Loucy (cell line): Measurements from ENCODE around the gene TTC23.

Experiments used
- CTCF ChIP-seq: fragments of 200-600 bp; sonication (generic); conservative IDR thresholded peaks from 2 replicates; pipeline ENCODE4 v1.5.1; 2014; ENCODE audit warnings: mild to moderate bottlenecking, antibody characterized with exemption, low read length
- EZH2phosphoT487 ChIP-seq: fragments of 200-600 bp; IDR thresholded peaks from 2 replicates; pipeline ENCODE4 v1.6.1; 2018; ENCODE audit warnings: antibody characterized with exemption, mild to moderate bottlenecking, moderate library complexity, borderline replicate concordance

GRCh38 chr15:99213187-99213811, 36.1 kb downstream of the TTC23 start:
- peak; percentile 95 for TF ChIP-seq CTCF
- TF ChIP-seq EZH2phosphoT487 = no peak
